Fibroblast of skin of right biceps (primary cell): Measurements from ENCODE around the gene GSTM5.
"Not testable (repeated sequence)": the region's sequence is repeated elsewhere in the genome, so short reads cannot be mapped to it uniquely, and the experiment has no call there.

ENCODE experiments used
- DNase-seq: peaks from one replicate; pipeline ENCODE4 v3.0.0-alpha.2; 2013

Gene GSTM5

GRCh38 chr1:109762821-109763645 lies 51.0 kb downstream of the GSTM5 start:
- peak; percentile 64 for DNase-seq

- no peak for DNase-seq
Measured at GRCh38 chr1:109763646-109764415, 51.8 kb downstream of the GSTM5 start, which contains the start of gene EPS8L3. TSS of gene EPS8L3 (minus strand) at chr1:109763923. CDS start at chr1:109761749, 2,174 bp downstream.

GRCh38 chr1:109764561-109765482 lies 52.8 kb downstream of the GSTM5 start:
- DNase-seq: no peak

- no peak for DNase-seq
Measured at GRCh38 chr1:109765483-109765815, 53.4 kb downstream of the GSTM5 start.

GRCh38 chr1:109765896-109766615 lies 54.0 kb downstream of the GSTM5 start:
- no peak for DNase-seq

- DNase-seq: not testable (repeated sequence)
Measured at GRCh38 chr1:109766991-109767636, 55.1 kb downstream of the GSTM5 start.
